Peyer's patch (tissue), 4 donors: ENCODE data around the gene CREB3L1. TPM values are rescaled to one million over a fixed set of nuclear protein-coding genes. Genes with fewer than 3 reads are reported as not detected.
A peak's percentile ranks its signal among the peaks of the same experiment; 100 is the strongest.

ENCODE experiments used
- DNase-seq, 3 donors: peaks; one replicate each; pipeline ENCODE4 v3.0.0-alpha.2; 2017 to 2019
- H3K27ac ChIP-seq, 4 donors: fragments of 200-600 bp; sonication (generic); one replicate each; pipeline ENCODE4 v1.5.1; 2016 to 2019
- H3K27me3 ChIP-seq, 2 donors: fragments of 200-600 bp; sonication (generic); one replicate each; pipeline ENCODE4 v1.5.1; 2019
- H3K36me3 ChIP-seq, 3 donors: fragments of 200-600 bp; sonication (generic); one replicate each; pipeline ENCODE4 v1.5.1; 2016 to 2019
- H3K4me1 ChIP-seq, 4 donors: fragments of 200-600 bp; sonication (generic); one replicate each; pipeline ENCODE4 v1.5.1; 2016 to 2019
- H3K4me3 ChIP-seq, 4 donors: fragments of 200-600 bp; sonication (generic); 1 replicate in 3 of 4; 2 replicates in 1 of 4; pipeline ENCODE4 v1.5.1; 2016 to 2019; ENCODE audit warnings: mild to moderate bottlenecking in 1 of 4
- H3K9me3 ChIP-seq, 4 donors: fragments of 200-600 bp; sonication (generic); one replicate each; pipeline ENCODE4 v1.5.1; 2016 to 2019; ENCODE audit warnings: mild to moderate bottlenecking in 1 of 4
- CTCF ChIP-seq, 6 experiments: fragments of 450-650 bp in 4 of 6; fragments of 200-600 bp in 2 of 6; sonication (generic) in 1 of 6; IDR thresholded peaks; one replicate each; pipeline ENCODE4 v1.5.1; 2017 to 2019; ENCODE audit warnings: antibody characterized with exemption in 6 of 6, mild to moderate bottlenecking in 3 of 6, moderate library complexity in 1 of 6
- POLR2A ChIP-seq, 2 donors: fragments of 450-650 bp; IDR thresholded peaks; one replicate each; pipeline ENCODE4 v1.5.1; 2017; ENCODE audit warnings: antibody characterized with exemption in 2 of 2, mild to moderate bottlenecking in 2 of 2, moderate library complexity in 2 of 2
- total RNA-seq, 4 donors: library from RNA; depleted of rRNA; stranded (reverse); fragments of >200 nt; gene quantifications; one replicate each; pipeline ENCODE4 v1.1.0, GENCODE V29; 2016

Gene CREB3L1
- total RNA-seq, 4 donors from 2014 or later: 13.2 to 50.6 (median 30.3) TPM

GRCh38 chr11:46363455-46364005 lies 86.1 kb downstream of the CREB3L1 start:
- no peak for TF ChIP-seq POLR2A (IDR thresholded peaks at IDR 0.05)
- Histone ChIP-seq H3K4me1 (peaks cover 0 to 42% (median 20%) of the 10 kb centered on the region in 4 donors), H3K27ac (peak overlapping the region in 2 of 4 donors; percentile 10 to 73), H3K9me3 (no peaks in the 10 kb centered on the region), H3K27me3 (no peaks in the 10 kb centered on the region), H3K4me3 (no peak overlapping the region), H3K36me3 (peaks cover 0 to 8% (median 0%) of the 10 kb centered on the region in 3 donors)
- no peak for DNase-seq

- Histone ChIP-seq H3K27me3 (no peaks in the 10 kb centered on the region), H3K36me3 (peaks cover 0 to 14% (median 0%) of the 10 kb centered on the region in 3 donors), H3K27ac (no peak overlapping the region), H3K4me1 (peaks cover 0 to 42% (median 20%) of the 10 kb centered on the region in 4 donors), H3K9me3 (no peaks in the 10 kb centered on the region), H3K4me3 (no peak overlapping the region)
- TF ChIP-seq POLR2A (IDR thresholded peaks at IDR 0.05): no peak
- DNase-seq: no peak
Measured at GRCh38 chr11:46364056-46364455, 86.6 kb downstream of the CREB3L1 start.

GRCh38 chr11:46364791-46365190 lies 87.3 kb downstream of the CREB3L1 start:
- Histone ChIP-seq H3K4me3 (no peak overlapping the region), H3K27me3 (no peaks in the 10 kb centered on the region), H3K9me3 (no peaks in the 10 kb centered on the region), H3K27ac (no peak overlapping the region), H3K36me3 (peaks cover 0 to 21% (median 0%) of the 10 kb centered on the region in 3 donors), H3K4me1 (peaks cover 0 to 42% (median 20%) of the 10 kb centered on the region in 4 donors)
- TF ChIP-seq CTCF (IDR thresholded peaks at IDR 0.05) (no peak), POLR2A (IDR thresholded peaks at IDR 0.05) (no peak)
- DNase-seq: no peak

- peaks cover 0 to 37% (median 18%) of the 10 kb centered on the region in 4 donors for H3K4me1 ChIP-seq
- H3K4me3 ChIP-seq: no peak overlapping the region
- H3K9me3 ChIP-seq: no peaks in the 10 kb centered on the region
- H3K27me3 ChIP-seq: no peaks in the 10 kb centered on the region
- H3K27ac ChIP-seq: no peak overlapping the region
- H3K36me3 ChIP-seq: peaks cover 0 to 30% (median 0%) of the 10 kb centered on the region in 3 donors
- DNase-seq: no peak
- TF ChIP-seq POLR2A (IDR thresholded peaks at IDR 0.05): no peak
- no peak for TF ChIP-seq CTCF (IDR thresholded peaks at IDR 0.05)
Measured at GRCh38 chr11:46366260-46366659, 88.8 kb downstream of the CREB3L1 start.

- H3K36me3 ChIP-seq: peaks cover 0 to 34% (median 0%) of the 10 kb centered on the region in 3 donors
Measured at GRCh38 chr11:46366661-46367161, 89.2 kb downstream of the CREB3L1 start.

GRCh38 chr11:46367244-46367915 lies 89.9 kb downstream of the CREB3L1 start:
- Histone ChIP-seq H3K27me3 (no peaks in the 10 kb centered on the region), H3K4me1 (peaks cover 0 to 26% (median 8%) of the 10 kb centered on the region in 4 donors), H3K9me3 (no peaks in the 10 kb centered on the region), H3K4me3 (no peak overlapping the region), H3K36me3 (peaks cover 0 to 40% (median 0%) of the 10 kb centered on the region in 3 donors), H3K27ac (peak overlapping the region in 1 of 4 donors; percentile 57)
- DNase-seq: peak; percentile 67 to 85 (median 80)
- TF ChIP-seq CTCF (IDR thresholded peaks at IDR 0.05) (peak; percentile 74 to 88 (median 84)), POLR2A (IDR thresholded peaks at IDR 0.05) (no peak)

More at GRCh38 chr11:46366661-46367161, 89.2 kb downstream of the CREB3L1 start:
- DNase-seq: no peak
- Histone ChIP-seq H3K4me3 (no peak overlapping the region), H3K4me1 (peaks cover 0 to 33% (median 15%) of the 10 kb centered on the region in 4 donors), H3K27me3 (no peaks in the 10 kb centered on the region), H3K9me3 (no peaks in the 10 kb centered on the region), H3K27ac (no peak overlapping the region)
- no peak for TF ChIP-seq CTCF (IDR thresholded peaks at IDR 0.05)
- TF ChIP-seq POLR2A (IDR thresholded peaks at IDR 0.05): no peak
